Measurements from ENCODE around the gene PPP1R16B.
"Not testable (repeated sequence)": the region's sequence is repeated elsewhere in the genome, so short reads cannot be mapped to it uniquely, and the experiment has no call there.

PPP1R16B gene

DNA sequence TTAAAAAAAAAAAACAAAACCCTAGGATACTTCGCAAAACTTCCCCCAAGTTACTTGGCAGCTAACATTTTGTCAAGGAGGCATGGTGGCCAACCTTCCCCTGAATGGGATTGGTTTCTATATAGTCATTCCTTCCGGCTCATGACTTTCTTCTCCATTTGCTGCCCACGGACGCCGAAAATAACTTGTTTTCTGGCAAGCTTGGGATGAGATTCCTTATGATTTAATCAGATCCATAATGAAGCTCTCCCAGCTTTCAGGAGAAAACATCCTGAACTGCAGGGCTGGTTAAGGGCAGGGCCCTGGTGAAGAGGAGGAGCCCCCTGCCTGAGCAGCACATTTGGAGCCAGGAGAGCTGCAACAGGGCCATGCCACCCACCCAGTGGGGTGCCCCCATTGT lies 49.9 kb downstream of the PPP1R16B start:
- no peak for DNase-seq

DNA sequence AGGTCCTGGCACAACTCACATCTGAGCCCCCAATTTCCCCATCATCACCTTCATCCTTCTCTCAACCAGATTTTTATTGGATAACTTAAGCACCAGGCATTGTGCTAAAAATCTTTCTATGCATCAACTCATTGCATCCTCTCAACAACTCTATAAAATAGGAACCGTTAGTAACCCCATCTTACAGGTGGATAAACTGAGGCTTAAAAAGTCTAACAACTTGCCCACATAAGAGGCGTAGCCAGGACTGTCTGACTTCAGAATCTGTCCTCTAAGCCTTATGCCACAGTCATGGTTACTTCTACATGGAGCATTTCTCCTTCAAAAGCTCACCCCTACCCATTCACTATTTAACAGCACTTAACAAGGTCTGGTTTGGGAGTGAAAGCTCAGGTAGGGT lies 51.1 kb downstream of the PPP1R16B start:
- DNase-seq = no peak

DNA sequence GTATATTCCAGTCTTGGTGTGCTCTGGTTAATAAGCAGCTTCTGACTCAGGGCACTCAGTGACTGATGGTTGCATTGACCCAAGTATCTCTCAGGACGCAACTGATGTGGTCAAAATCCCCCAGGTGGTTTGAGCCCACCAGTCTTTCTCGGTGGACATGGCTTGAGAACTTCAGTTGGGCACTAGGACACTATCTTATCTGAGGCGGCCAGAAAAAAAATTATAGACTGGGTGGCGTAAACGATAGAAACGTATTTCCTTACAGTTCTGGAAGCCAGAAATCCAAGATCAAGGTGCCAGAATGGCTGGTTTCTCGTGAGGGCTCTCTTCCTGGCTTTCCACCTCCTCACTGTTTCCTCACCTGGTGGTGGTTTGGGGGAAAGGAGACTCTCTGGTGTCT lies 52.2 kb downstream of the PPP1R16B start:
- DNase-seq = no peak

DNA sequence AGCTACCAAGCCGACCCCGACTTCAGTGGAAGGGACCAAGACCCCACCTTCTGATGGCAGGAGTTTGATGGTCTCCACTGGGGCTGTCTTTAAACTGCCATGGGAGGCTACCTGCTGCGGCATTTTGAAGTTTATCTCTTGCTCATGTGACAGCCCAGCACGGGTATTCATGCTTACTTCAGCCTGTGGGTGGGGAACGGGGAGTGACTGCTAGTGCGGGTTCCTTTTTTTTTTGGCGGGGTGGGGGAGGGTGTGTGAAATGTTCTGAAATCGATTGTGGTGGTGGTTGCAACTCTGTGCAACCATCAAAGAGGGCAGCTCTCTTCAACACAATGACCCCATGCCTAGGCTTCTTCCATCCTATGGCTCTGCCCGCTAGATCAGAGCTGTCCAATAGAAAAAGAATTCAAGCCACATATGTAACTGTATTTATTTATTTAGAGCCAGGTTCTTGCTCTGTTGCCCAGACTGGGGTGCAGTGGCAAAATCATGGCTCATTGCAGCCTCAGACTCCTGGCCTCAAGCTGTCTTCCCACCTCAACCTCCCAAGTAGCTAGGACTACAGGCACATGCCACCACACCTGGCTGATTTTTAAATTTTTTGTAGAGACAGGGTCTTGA lies 53.7 kb downstream of the PPP1R16B start:
- DNase-seq = peak; percentile 53 to 68

DNA sequence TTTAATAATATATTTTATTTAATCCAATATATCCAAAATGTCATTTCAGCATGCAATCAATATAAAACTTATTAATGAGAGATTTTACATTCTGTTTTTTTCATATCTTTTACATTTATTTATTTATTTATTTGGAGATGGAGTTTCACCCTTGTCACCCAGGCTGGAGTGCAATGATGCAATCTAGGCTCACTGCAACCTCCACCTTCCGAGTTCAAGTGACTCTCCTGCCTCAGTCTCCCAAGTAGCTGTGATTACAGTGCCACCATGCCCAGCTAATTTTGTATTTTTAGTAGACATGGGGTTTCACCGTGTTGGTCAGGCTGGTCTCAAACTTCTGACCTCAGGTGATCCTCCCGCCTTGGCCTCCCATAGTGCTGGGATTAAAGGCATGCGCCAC lies 54.4 kb downstream of the PPP1R16B start:
- not testable (repeated sequence) for DNase-seq

DNA sequence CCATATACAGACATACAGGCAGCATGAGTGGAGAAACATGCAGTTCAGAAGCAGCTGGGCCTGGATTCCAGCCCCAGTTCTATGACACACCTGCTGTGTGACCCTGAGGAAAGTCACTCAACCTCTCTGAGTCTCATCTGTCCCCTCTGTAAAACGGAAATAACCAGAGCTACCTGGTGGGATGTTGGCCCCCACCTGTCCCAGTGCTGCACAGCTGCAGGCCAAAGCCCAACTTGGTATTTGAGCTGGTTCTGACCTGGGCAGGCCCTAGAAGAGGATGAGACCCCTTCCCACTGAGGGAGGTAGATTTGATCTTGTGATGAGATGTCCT lies 55.5 kb downstream of the PPP1R16B start:
- DNase-seq = no peak

DNA sequence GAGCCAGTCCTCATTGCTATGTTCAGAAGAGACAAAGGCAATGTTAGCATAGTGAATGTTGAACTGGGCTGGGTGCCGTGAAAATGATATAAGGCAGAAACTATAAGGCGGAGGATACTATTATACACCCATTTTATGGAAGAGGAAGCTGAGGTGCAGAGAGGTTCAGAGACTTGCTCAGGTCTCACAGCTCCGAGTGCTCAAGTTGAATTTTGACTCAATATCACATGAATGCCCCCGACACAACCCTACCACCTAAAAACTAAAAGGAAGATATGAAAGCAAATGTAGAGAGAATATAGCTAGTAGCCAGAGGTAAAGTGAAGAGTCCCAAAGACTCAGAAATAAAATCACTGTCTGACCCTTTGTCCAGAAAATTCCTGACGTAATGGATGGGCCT lies 56.7 kb downstream of the PPP1R16B start:
- DNase-seq = no peak

DNA sequence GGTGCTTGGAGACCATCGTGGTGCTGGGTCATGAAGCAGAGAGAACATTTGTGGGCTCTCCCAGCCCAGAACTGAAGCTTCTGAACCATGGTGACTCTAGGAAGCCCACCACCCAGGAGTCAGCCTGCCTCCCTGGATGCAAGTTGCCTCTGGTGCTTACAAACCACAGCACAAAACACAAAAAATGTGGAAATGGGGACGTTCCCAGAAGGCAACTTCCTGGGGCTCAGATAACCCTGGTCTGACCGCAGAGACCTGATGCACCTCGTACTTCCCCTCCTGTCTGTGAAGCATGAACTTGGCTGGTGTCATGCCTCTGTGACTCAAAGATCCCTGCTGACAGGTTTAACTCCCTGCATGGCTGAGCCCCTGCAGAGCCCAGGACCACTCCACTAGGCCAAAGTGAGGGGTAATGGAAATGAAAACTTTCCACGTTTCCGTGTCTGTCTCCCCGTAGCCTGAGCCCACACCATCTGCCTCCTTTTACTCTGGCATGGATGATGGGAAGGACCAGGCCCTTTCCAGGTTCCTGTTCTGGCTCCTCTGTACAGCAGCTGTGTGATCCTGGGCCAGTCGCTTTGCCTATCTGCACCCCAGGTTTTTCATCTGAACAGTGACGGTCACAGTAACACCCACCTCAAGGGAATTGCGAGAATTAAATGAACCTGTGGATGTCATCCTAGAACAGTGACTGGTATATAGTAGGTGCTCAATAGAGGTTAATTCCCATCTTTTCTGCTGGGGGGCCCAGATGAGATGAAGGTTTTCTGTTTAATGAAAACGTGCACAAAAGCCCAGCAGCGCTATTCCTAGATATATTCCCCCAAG lies 57.7 kb downstream of the PPP1R16B start:
- DNase-seq = peak; percentile 33 to 58

DNA sequence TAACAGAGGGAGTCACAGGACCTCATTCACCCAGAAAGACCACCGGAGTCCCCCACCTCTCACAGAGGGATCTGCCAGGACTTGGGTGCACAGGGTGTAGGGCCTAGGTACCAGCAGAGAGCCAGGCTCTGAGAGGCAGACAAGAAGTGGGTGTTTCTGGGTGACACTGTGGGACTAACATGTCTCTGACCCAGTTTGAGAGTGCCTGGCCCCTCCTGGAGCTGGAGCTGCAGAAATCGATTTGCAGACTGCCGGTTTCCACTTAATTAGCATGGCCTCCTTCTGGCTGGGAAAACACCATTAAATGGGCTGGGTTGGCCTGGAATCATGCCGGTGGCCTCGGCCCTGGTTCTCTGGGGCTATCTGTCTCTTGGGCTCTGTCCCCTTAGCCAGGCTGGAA lies 59.2 kb downstream of the PPP1R16B start:
- DNase-seq = no peak

DNA sequence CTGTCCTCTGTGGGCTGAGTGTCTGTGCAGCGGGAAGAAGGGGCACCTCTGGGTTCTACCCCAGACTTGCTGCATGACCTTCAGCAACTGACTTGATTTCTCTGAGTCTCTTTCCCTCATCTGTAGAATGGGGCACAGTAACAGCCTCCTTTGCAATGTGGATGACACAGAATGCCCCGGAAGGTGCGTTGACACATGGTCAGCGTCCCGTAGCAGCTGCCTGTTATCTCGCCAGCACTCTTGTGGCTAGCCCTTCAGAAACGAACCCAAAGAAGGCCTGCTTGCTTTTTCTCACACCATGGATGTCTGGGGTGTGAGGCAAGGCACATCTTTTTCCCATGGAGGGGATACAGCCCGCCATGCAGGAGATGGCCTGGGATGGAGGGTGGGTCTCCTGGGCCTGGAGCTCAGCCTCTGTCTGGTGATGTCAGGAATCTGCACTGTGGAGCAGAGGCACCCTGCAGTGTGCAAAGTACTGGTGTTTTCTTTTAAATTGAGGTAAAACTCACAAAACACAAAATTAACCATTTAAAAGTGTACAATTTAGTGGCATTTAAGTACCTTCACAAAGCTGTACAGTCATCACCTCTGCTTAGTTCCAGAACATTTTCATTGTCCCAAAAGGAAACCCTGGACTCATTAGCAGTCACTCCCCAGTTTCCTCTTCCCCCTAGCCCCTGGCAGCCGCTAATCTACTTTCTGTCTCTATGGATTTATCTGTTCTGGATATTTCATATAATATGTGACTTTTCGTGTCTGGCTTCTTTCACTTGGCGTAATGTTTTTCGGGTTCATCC lies 61.0 kb downstream of the PPP1R16B start:
- no peak for DNase-seq

DNA sequence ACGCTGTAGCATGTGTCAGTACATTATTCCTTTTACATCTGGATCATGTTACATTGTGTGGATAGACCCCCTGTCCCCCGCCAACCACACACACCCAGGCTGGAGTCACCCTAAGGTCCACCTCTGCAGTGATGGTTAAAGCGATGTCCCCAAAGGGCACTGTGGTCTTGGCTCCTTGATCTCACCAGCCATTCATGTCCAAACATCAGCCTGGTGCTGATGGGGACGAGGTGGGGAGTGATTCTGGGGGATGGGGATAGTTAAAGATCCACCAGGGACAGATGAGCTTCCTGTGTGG lies 61.5 kb downstream of the PPP1R16B start:
- DNase-seq = no peak

DNA sequence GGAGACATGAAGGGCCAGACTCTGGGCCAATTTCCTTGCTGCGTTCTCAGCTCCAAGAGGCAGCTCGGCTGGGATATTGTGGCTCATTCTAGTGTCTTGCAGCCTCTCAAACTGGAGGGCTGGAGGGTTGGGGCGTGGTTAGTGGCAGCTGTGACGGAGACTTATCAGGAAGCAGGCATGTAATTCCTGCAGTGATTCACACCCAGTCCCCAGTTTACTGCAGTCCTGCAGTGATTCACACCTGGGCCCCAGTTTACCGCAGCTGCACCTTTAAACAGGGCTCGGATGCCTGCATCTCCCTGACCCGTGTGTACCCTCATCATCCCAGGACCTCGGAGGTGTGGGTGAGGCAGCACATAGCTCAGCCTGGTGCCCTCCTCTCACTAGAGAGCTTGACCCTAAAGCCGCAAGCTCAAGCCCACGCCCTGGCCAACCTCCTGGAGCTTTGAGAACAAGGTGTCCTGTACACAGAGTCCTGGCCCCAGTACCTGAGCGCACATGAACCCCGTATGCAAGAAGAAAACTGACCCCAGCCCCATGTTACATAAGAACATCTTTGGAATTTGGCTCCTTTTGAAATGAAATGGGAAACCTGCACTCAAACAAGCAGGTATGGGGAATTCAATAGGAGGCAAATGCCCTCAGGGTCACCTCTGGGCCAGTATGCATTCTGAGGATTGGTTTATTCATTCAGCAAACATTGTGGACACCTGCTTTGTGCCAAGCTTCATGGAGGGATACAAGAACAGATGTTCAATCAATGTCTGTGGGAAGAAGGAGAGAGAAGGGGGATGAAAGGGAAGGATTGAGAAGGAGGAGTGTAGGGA lies 65.4 kb downstream of the PPP1R16B start:
- no peak for DNase-seq

DNA sequence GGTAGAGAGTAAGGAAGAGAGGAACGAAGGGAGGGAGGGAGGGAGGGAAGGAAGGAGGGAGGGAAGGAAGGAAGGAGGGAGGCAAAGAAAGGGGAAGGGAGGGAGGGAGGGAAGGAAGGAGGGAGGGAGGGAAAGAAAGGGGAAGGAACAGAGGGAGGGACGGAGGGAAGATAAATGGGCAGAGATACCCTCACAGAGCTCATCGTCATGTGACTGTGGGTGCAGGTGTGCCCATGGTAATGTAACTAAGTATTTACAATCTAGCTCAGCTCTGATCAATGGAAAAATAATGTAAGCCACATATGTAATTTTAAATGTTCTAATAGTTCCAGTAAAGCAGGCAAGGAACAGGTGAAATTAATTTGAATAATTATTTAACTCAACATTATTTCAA lies 66.1 kb downstream of the PPP1R16B start:
- DNase-seq = no peak

DNA sequence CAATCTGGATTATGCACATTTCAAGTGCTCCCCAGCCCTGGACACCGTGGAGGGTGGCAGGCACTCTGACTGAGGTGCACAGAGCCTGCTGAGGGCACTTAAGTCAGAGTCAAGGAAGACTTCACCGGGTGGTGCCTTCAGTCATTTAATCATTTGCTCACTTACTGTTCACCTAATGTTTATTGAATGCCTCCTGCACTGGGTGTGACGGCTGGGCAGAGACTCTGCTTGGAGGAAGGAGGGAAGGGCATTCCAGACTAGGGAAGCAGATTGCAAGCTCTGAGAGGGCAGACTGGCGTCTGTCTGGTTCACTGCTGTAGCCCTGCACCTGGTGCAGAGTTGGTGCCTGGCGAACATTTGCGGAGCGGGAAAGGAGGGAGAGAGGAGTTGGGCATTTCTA lies 66.5 kb downstream of the PPP1R16B start:
- no peak for DNase-seq

DNA sequence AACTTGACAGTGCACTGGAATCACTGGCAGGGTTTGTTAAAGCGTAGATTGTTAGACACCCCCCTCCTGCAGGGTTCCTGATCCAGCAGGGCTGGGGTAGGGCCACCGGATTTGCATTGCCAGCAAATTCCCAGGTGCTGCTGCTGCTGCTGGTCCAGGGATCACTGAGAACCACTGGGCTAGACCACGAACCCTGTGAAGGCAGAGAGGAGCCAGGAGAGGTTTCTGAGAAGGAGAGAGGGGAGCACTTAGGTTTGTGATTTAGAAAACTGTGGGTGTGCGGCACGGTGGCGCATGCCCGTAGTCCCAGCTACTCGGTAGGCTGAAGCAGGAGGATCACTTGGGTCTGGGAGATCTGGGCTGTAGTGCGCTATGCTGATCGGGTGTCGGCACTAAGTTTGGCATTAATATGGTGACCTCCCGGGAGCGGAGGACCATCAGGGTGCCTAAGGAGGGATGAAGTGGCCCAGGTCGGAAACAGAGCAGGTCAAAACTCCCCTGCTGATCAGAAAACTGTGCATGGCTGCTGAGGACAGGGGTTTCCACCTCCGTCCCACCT lies 67.1 kb downstream of the PPP1R16B start:
- DNase-seq = no peak

DNA sequence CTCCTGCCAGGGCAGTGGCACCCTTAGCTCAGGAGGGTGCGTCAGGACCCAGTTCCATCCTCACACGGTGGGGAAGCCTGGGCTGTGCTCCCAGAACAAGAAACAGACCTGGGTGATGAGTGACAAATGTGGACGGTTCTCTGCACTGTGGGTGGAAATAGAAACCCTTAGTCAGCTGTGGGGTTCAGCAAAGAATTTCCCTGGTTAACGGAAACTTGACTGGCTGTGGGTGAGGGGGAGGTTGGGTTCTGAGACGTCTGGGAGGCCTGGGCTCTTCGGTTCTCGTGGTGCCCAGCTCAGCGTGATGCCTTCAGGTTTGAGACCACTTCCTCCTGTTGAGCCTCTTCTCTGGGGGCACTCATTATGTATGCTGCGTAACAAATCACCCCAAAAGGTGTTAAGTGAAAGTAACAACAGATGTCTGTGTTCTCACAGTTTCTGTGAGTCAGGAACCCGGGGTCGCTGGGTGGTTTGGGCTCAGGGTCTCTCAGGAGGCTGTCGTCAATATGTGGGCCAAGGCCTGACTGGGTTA lies 67.6 kb downstream of the PPP1R16B start:
- no peak for DNase-seq

DNA sequence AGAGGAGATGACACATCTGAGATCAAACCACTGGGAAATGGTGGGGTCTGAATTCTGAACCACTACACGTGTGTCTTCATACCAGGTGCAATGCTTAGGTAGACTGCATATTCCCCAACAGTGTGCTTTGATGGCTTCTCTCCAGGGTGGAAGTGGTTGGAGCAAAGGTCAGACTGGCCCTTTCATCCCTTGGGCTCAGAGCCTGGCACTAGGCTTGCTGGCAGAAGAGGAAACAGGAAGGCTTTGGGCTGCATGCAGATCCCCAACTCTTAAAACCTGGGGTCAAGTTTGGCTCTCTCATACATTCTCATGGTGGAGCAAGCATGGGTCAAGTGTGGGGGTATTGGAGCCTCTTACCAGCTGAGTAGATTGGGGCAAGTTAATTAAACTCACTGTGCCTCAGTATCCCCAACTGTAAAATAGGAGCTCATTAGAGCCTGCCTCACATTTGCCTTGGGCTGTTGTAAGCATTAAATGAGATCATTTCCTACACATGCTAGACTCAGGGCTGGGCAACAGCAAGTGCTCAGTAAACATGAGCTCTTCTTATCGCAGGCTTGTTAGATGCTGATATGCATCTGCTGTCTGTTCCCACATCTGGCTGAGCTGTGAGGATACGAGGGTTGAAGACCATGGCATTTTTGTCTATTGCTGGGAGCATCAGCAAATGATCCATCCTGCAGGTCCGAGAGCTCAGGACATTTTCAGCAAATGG lies 69.1 kb downstream of the PPP1R16B start:
- no peak for DNase-seq

DNA sequence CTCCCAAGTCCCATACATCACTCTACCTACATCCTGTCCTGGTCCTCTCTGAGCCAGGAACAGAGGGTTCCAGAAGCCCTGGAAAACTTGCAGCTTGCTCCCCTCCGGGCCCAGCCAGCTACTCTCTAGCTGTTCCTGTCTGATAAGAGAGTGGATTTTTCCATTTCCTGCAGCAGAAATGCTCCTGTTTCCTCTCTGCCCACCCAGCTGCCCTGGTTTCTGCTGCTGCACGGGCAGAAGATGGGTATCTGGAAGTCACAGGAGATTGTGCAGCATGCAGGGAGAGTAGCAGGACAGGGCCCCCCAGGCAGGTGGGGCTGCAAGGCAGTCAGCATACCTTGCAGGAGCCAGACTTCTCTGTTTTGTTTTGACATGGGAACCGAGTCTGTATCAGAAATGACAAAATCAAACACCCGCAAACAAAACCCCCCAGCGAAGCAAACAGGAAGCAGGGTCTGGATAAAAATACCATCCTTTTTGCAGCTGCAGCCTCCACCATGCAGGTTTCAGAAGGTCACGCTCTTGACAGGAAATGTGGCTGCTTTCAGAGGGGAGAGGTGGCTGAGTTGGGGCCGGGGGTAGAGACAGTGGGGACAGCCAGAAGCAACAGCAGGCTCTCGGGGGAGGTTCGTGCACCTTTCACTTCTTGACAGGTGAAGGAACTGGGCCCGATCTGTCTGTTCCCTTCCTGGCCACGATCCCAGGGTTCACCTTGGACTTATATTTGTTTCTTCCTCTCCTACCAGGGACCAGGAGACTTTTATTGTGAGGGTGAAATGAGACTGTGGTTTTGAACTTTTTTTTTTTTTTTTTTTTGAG lies 69.9 kb downstream of the PPP1R16B start:
- DNase-seq = no peak

DNA sequence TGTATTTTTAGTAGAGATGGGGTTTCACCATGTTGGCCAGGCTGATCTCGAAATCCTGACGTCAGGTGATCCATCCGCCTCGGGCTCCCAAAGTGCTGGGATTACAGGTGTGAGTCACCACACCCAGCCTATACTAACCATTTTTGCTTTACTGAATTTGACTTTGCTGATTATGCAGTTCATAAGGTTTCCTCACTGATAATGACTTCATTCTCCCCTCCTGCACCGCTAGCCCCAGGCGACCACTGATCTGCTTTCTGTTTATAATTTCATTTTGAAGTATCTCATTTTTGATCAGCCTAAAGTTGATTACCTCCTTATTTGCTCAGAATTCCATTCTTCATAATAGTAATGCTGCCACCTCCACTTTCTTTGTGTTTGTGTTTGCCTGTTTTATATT lies 72.0 kb downstream of the PPP1R16B start:
- no peak for DNase-seq

DNA sequence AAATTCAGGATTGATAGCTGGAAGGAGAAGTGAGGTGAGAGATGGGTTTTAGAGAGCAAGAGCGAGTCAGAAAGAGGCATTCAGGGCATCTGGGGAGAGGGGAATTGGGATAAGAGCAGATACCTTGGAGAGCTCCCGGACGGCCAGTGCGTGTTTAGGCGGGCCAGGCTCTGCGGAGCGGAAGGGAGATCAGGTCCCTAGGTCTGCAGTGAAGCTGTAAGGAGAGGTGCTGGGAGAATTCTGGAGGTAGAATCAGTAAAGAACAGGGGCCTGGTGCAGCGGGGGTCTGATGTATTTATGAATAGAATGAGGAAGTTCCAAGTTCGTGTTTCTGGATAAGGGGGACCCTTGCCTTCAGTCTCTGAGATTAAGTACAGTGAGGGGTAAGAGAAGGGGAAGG lies 73.4 kb downstream of the PPP1R16B start:
- no peak for DNase-seq

Data from inflammatory macrophage (primary cell).